Kidney (tissue), 14 donors: ENCODE data around the gene NHSL1. TPM values are rescaled to one million over a fixed set of nuclear protein-coding genes. Genes with fewer than 3 reads are reported as not detected.

ENCODE experiments used
- DNase-seq, 5 donors: peaks; one replicate each; pipeline ENCODE4 v3.0.0-alpha.2; 2013 to 2020
- FAIRE-seq: peaks from 2 replicates; lab custom pipeline; 2012; peaks lifted over from hg19 to GRCh38; lab: Jason Lieb, UNC
- H3K27ac ChIP-seq, 2 donors: one replicate each; pipeline ENCODE4 v1.7.0; 2013; ENCODE audit warnings: low read depth in 2 of 2, low read length in 2 of 2, inconsistent platforms in 1 of 2
- H3K27me3 ChIP-seq: one replicate; pipeline ENCODE4 v1.7.1; 2013; ENCODE audit warnings: low read length, inconsistent platforms; ENCODE audit not compliant: control insufficient read depth, insufficient read depth
- H3K36me3 ChIP-seq, 3 donors: one replicate each; pipeline versions ENCODE4 v1.7.0 to v1.7.1; 2013; ENCODE audit warnings: low read length in 3 of 3, control low read depth in 1 of 3, inconsistent platforms in 1 of 3; ENCODE audit not compliant: insufficient read depth in 3 of 3, control insufficient read depth in 2 of 3
- H3K4me1 ChIP-seq, 3 donors: one replicate each; pipeline versions ENCODE4 v1.7.0 to v1.7.1; 2013; ENCODE audit warnings: low read length in 3 of 3, inconsistent platforms in 1 of 3, low read depth in 1 of 3; ENCODE audit not compliant: control insufficient read depth in 2 of 3, insufficient read depth in 2 of 3
- H3K4me3 ChIP-seq, 3 donors: one replicate each; pipeline versions ENCODE4 v1.7.0 to v1.8.1; 2013; ENCODE audit warnings: low read length in 3 of 3, control low read depth in 1 of 3, inconsistent platforms in 1 of 3
- H3K9ac ChIP-seq, 3 donors: one replicate each; pipeline versions ENCODE4 v1.7.0 to v1.7.1; 2013; ENCODE audit warnings: low read length in 3 of 3, control low read depth in 1 of 3, inconsistent platforms in 1 of 3
- H3K9me3 ChIP-seq, 3 donors: one replicate each; pipeline versions ENCODE4 v1.7.0 to v1.7.1; 2013; ENCODE audit warnings: low read length in 3 of 3, control low read depth in 1 of 3, inconsistent platforms in 1 of 3; ENCODE audit not compliant: control insufficient read depth in 2 of 3, insufficient read depth in 1 of 3
- intact Hi-C: fragments of 100-400 bp; cut with DNase I; formaldehyde crosslinking; loops from one replicate; pipeline ENCODE4 v1.11.1; 2022
- polyA plus RNA-seq: library from polyadenylated mRNA; stranded (reverse); fragments of 350-450 nt; fragmentation: Illumina TruSeq; extraction: RNeasy Lipid Tissue Mini Kit (QIAGEN cat#74804); gene quantifications from one replicate; pipeline ENCODE4 v1.2.3, GENCODE V29; 2014; ENCODE audit warnings: low read depth, low replicate concordance; ENCODE audit not compliant: insufficient read depth
- total RNA-seq: library from RNA; stranded (reverse); fragmentation: NEBNext Ultra II Directional; extraction: Animal tissue kit (Norgen Biotek cat#: 25700); gene quantifications from one replicate; pipeline ENCODE4 v1.2.1, GENCODE V29; 2021
- TF ChIP-seq, protein P1 (sequence below): IDR thresholded peaks from 3 replicates; pipeline ENCODE4 v1.5.1; 2012; ENCODE audit warnings: mild to moderate bottlenecking, moderate library complexity, borderline replicate concordance; ENCODE audit not compliant: insufficient read depth; ENCODE audit errors: extremely low read depth
- donor health status: control.
- donor health status: control.
- donor health status: control.
- donor health status: control.
- donor health status: control.
- donor health status: DM: yes; HTN: yes; CAD: no.
- donor health status: Normal renal cell carcinoma (clear cell type).

NHSL1 gene
- total and polyA plus RNA-seq, 2 donors from 2014 or later: 4.4 to 31.4 TPM

DNA sequence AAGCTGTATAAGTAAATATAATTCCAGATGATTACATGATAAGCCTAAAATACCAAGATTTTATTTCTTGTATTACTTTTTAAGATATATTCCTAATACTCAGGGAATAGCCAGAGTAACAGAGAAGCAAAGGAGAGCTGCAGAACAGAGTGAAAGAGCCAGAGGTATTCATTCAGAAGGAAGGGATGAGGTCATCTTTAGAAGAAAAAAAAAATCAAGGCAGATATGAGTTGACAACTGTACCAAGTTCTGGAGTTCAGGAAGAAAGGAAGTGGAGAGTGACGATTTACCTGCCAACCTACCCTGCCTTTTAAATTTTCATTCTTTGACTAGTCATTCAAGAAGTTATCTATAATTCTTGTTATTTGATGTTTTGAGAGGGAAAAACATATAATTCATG, 28.8 kb upstream of the NHSL1 start:
- DNase-seq: no peak
- no peak for FAIRE-seq
- no peak overlapping the region for H3K4me3 ChIP-seq
- H3K4me1 ChIP-seq: no peaks in the 10 kb centered on the region
- no peak overlapping the region for H3K27ac ChIP-seq
- no peaks in the 10 kb centered on the region for H3K36me3 ChIP-seq
- no peak overlapping the region for H3K9ac ChIP-seq
- intact Hi-C loops: no loop called here
- H3K9me3 ChIP-seq: no peaks in the 10 kb centered on the region
- TF ChIP-seq, protein P1, sequence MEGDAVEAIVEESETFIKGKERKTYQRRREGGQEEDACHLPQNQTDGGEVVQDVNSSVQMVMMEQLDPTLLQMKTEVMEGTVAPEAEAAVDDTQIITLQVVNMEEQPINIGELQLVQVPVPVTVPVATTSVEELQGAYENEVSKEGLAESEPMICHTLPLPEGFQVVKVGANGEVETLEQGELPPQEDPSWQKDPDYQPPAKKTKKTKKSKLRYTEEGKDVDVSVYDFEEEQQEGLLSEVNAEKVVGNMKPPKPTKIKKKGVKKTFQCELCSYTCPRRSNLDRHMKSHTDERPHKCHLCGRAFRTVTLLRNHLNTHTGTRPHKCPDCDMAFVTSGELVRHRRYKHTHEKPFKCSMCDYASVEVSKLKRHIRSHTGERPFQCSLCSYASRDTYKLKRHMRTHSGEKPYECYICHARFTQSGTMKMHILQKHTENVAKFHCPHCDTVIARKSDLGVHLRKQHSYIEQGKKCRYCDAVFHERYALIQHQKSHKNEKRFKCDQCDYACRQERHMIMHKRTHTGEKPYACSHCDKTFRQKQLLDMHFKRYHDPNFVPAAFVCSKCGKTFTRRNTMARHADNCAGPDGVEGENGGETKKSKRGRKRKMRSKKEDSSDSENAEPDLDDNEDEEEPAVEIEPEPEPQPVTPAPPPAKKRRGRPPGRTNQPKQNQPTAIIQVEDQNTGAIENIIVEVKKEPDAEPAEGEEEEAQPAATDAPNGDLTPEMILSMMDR: no peak
- no peaks in the 10 kb centered on the region for H3K27me3 ChIP-seq

DNA sequence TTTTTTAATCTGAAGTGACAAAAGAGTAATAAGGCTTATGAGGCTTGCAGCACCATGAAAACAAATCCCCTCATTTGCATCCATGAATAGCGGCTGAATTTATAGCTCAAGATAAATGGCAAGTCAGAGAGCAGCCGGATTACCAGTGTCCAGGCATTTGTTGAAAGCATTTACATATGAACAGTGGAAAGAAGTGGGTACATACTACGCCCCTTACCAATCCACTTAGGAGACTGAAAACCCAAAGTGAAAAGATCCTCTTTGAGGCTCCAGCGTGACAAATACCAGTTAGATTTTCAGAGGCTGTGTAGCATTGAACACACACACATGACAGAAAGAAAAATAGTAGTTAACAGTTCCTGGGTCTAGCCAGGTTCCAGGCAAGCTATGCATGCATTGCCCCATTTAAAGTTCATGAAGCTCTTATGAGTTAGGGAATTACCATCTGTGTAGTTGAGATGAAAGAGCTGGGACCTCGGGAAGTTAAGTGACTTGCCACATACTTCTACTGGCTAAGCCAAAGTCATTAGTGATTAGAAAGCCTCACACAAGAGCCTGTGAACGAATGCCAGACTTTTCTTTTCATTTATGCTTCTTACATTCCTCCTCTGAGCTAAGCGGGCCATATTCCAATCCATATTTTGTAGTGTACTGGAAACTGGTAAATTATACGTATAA, 28.3 kb upstream of the NHSL1 start:
- H3K27me3 ChIP-seq: no peaks in the 10 kb centered on the region
- H3K4me1 ChIP-seq: no peaks in the 10 kb centered on the region
- FAIRE-seq (no peak), DNase-seq (peak in 2 of 5 donors; percentile 20 to 36)
- H3K27ac ChIP-seq: no peak overlapping the region
- no peaks in the 10 kb centered on the region for H3K36me3 ChIP-seq
- H3K9ac ChIP-seq: no peak overlapping the region
- TF ChIP-seq, protein P1: no peak
- intact Hi-C loops: no loop called here
- H3K9me3 ChIP-seq: no peaks in the 10 kb centered on the region
- H3K4me3 ChIP-seq: no peak overlapping the region

DNA sequence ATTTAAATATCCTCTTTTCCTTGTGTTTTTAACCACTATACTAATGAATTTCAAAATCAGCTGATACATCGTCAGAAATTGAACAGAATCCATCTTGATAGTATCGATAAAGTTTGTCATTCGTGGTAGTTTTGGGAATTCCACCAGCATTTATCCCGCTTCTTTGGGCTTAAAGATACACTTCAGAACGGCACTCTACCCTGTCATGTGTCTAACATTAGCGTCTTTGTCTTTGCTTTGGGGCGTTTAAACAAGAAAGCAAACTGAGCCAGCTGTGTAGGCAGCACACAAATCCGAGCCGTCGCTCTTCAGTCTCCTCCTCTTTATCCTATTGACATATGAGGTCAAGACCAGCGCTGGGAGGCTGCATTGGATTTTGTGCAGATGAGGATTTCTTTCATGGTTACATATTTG, 27.5 kb upstream of the NHSL1 start:
- no peak overlapping the region for H3K9ac ChIP-seq
- no peaks in the 10 kb centered on the region for H3K4me1 ChIP-seq
- intact Hi-C loops: no loop called here
- H3K9me3 ChIP-seq: no peaks in the 10 kb centered on the region
- TF ChIP-seq, protein P1: no peak
- H3K4me3 ChIP-seq: no peak overlapping the region
- no peaks in the 10 kb centered on the region for H3K27me3 ChIP-seq
- FAIRE-seq: no peak
- peak in 2 of 5 donors; percentile 13 to 17 for DNase-seq
- H3K36me3 ChIP-seq: no peaks in the 10 kb centered on the region
- no peak overlapping the region for H3K27ac ChIP-seq

DNA sequence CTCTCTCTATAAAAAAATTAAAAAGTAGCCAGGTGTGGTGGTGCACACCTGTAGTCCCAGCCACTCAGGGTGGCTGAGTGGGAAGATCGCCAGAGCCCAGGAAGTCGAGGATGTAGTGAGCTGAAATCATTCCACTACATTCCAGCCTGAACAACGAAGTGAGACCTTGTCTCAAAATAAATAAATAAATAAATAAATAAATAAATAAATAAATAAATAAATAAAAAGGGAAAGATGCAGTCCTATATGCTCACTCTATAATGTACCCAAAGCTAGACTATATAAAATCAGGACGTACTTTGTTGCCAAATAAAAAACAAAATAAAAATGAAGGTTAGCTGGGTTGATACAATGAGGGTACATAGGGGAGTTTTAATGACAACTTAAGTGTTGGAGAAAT, 26.1 kb upstream of the NHSL1 start:
- Histone ChIP-seq H3K9ac (no peak overlapping the region), H3K27me3 (no peaks in the 10 kb centered on the region), H3K4me1 (no peaks in the 10 kb centered on the region), H3K9me3 (no peaks in the 10 kb centered on the region), H3K36me3 (no peaks in the 10 kb centered on the region), H3K27ac (no peak overlapping the region), H3K4me3 (no peak overlapping the region)
- DNase-seq (no peak), FAIRE-seq (no peak)
- intact Hi-C loops: no loop called here
- TF ChIP-seq, protein P1: no peak
